Testis (tissue), 2 donors: ENCODE measurements around the gene PPARG.

Experiments
- POLR2A ChIP-seq: fragments of 450-650 bp; IDR thresholded peaks from one replicate; pipeline ENCODE4 v1.6.1; 2017; ENCODE audit warnings: antibody characterized with exemption, mild to moderate bottlenecking, moderate library complexity
- TF ChIP-seq, protein P1 (sequence below), 3 experiments: fragments of 450-650 bp in 2 of 3; fragments of 200-600 bp in 1 of 3; sonication (generic) in 1 of 3; IDR thresholded peaks; one replicate each; pipeline ENCODE4 v1.5.1; 2016 to 2019; ENCODE audit warnings: antibody characterized with exemption in 3 of 3, mild to moderate bottlenecking in 2 of 3, moderate library complexity in 1 of 3

DNA sequence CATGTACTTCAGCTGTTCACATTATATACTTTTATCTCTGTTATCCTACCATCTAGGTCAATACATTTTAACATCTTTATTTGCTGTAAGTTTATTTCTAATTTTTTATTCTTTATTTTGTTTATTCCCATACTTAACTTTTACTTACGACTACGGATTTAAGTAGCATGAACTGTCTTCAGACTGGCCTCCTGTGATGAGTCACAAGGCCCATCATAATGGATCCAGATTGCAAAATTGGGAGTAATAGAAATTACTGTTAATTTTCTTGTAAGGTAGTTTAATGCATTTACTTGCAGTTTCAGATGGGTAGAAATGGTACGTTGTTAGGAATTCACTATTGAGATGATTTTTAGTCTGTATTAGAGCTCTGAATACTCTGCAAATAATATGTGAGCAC lies 45.9 kb downstream of the PPARG start:
- TF ChIP-seq, protein P1, sequence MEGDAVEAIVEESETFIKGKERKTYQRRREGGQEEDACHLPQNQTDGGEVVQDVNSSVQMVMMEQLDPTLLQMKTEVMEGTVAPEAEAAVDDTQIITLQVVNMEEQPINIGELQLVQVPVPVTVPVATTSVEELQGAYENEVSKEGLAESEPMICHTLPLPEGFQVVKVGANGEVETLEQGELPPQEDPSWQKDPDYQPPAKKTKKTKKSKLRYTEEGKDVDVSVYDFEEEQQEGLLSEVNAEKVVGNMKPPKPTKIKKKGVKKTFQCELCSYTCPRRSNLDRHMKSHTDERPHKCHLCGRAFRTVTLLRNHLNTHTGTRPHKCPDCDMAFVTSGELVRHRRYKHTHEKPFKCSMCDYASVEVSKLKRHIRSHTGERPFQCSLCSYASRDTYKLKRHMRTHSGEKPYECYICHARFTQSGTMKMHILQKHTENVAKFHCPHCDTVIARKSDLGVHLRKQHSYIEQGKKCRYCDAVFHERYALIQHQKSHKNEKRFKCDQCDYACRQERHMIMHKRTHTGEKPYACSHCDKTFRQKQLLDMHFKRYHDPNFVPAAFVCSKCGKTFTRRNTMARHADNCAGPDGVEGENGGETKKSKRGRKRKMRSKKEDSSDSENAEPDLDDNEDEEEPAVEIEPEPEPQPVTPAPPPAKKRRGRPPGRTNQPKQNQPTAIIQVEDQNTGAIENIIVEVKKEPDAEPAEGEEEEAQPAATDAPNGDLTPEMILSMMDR (IDR thresholded peaks at IDR 0.05), result no peak
- TF ChIP-seq POLR2A, result no peak
